Endometrial microvascular endothelial cells (primary cell): ENCODE results near the gene VCAN. TPM values are rescaled to one million over a fixed set of nuclear protein-coding genes. Genes with fewer than 3 reads are reported as not detected.

Source experiments
- in situ Hi-C: cut with HindIII; loops from 2 replicates; pipeline ENCODE4 v1.10.0; 2017; ENCODE audit warnings: low sequenced_read_pairs, low pct_unique_long_range_greater_than_20kb; ENCODE audit errors: inconsistent ontology term
- total RNA-seq: library from RNA; depleted of rRNA; stranded (reverse); fragments of >200 nt; gene quantifications from one replicate; pipeline ENCODE4 v1.2.3, GENCODE V29; 2015; ENCODE audit errors: inconsistent ontology term

Gene VCAN
- total RNA-seq, 1 donor from 2014 or later, result 5.5 TPM

DNA sequence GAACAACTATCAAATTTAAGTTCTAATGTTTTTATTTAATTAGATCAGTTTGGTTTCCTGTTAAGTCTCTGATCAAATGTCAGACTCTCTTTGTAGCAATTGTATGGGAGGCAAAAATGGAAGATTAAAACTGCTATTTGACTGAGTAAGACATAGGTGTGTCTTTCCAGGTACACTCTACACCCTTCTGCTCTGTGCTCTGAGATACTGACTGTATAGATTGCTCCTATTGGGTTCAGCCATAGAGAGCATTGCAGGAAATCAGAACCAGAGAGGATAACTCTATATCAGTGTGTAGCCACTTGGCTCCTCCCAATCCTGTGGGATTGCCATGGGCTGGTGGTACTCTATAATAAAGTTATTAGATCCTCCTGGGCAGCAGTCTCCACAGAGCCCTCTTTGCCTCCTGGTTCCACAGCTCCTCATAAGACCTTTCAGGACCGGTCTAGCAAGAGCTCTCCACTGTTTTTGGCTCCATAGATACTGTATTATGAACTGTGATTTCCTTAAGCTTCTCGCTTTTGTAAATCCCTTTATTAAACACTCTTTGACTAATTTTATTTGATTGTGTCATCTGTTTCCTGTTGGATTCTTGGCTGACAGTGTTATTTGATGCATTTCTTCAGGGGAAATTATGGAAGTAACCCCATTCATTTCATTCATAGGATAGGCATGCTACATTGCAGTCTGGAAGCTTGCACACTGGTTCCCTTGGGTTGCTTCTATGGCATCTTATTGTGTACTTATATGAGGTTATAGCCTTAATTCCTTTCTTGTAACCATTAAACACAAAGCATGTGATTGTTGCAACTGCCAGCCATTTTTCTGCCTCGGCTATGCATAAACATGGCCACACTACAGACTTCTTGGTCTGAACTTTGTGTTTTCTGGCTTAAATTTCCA is 115.6 kb downstream of the VCAN start:
- in situ Hi-C loops, result loop anchor here (25.0 kb wide), 1 partner anchor 1225 kb away; no protein-coding TSS in a partner anchor

DNA sequence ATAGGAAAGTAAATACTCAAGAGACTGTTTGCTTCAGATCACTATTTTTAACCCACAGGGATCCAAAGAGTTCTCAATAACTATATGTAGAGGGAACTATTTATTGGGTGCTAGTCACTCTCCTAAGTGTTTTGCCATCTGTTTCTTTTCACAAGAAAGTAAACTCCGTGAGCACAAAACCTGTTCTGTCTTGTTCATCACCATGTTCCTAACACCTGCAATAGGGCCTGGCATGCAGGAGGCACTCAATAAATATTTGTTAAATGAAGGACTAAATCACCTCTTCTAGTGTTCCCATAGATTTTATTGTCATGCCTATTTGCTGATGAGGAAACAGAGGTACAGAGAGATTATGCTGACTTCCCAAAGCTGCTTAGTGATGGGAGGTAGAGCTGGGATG is 118.2 kb downstream of the VCAN start:
- in situ Hi-C loops, result loop anchor here (25.0 kb wide), 1 partner anchor 1227 kb away; no protein-coding TSS in a partner anchor

DNA sequence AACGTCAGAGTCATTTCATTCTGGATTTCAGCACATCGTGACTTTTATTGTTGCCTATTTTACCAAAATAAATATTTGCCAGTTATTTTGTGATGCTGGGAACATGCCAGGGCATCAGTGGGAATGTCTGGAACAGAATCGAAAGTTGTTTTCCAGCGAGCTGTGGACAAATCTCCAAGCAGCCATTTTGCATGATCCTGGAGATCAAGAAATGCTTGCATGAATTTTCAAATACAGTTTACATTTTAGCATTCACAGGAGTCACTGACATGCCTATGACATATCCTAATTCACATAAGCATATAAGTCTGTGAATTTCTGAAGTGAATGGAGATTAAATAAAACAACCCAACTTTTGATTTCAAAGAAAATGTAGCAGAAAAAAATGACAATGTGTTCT is 119.4 kb downstream of the VCAN start:
- in situ Hi-C loops, result loop anchor here (25.0 kb wide), 1 partner anchor 1229 kb away; no protein-coding TSS in a partner anchor

DNA sequence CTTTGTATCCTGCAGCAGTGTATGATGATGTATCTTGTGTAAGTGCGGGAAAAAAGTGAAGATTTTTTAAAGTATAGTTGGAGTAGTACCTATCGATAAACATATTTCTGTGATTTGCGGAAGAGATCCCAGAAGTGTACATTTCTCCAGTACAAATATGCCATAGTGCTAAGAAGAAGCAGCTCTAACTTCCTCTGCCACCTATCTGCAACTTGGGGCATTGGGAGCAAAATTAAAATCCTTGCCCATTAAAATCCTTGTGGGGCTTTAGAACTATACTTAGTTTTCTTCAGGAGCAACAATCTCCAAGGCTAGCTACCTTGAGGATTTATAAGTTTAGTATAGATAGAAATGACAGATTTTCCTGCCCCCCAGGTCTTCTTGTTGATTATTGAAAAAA is 123.7 kb downstream of the VCAN start:
- in situ Hi-C loops, result loop anchor here (25.0 kb wide), 1 partner anchor 1233 kb away; no protein-coding TSS in a partner anchor

DNA sequence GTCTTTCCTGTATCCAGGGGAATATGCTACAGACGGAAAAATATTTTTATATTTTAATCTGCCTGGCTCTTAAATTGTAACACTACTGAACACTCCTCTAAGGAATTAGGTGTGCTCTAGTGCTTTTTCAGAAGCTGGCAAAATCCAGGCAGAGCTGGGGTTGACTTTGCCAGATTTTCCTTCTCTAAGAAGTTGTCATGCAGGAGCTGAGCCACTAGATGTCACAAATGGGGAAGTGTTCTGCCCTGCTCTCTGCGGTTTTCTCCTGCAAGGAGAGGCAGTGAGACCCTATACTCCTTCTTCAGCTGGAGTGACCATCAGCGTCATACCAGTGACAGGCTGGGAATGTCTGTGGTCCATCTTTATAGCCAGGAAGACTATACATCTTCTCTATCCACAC is 136.6 kb downstream of the VCAN start:
- in situ Hi-C loops, result no loop called here

DNA sequence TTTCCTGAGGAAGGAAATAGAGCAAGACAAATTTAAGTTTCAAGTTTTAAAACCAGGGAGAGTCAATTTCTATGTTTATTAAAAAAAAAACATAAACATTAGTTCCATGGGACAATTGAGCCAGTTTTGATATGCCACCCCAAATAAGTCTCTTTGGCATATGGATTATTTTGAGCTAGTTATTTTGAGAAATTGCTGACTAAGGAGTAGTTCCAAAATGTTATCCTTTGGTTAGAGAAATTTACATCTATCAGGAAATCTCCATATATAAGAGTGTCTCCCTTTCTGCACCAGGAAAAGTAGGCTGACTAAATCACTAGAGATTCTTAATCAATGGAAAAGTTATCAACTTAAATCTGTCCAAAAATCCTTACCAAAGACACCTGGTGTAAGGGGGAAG is 143.3 kb downstream of the VCAN start:
- in situ Hi-C loops, result no loop called here

DNA sequence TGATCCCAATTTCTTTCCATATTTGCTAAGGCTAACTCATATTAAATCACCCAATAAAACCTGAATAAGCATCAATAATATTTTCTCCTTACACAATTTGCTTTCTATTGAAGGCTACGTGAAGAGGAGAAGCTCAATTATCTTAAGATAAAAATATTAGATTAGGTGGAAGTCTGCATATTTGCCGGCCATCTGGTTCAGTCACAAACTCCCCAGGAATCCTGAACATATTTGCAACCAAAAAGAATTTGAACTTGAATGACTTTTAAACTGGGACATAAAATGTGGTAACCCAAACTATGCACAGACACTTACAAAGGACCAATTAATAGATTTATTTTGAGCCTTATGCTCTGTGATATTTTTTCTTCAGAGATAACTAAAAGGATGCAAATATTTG is 156.8 kb downstream of the VCAN start:
- in situ Hi-C loops, result no loop called here

Other genes with a start within 250 kb of the VCAN start
- not detected for gene HAPLN1, start 249.1 kb downstream of the VCAN start, total RNA-seq